ENCODE measurements around the gene KLF13.

DNA sequence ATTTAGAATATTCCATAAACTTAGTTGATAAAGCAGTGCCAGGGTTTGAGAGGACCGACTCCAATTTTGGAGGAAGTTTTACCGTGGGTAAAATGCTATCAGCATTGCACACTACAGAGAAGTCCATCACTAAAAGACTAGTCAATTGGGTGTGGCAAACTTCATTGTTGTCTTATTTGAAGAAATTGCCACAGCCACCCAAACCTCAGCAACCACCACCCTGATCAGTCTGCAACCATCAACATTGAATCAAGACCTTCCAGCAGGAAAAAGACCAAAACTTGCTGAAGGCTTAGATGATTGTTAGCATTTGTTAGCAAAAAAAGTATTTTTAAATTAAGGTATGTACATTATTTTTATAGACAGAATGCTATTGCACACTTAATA lies 60.5 kb downstream of the KLF13 start:
- TF ChIP-seq, protein P1, sequence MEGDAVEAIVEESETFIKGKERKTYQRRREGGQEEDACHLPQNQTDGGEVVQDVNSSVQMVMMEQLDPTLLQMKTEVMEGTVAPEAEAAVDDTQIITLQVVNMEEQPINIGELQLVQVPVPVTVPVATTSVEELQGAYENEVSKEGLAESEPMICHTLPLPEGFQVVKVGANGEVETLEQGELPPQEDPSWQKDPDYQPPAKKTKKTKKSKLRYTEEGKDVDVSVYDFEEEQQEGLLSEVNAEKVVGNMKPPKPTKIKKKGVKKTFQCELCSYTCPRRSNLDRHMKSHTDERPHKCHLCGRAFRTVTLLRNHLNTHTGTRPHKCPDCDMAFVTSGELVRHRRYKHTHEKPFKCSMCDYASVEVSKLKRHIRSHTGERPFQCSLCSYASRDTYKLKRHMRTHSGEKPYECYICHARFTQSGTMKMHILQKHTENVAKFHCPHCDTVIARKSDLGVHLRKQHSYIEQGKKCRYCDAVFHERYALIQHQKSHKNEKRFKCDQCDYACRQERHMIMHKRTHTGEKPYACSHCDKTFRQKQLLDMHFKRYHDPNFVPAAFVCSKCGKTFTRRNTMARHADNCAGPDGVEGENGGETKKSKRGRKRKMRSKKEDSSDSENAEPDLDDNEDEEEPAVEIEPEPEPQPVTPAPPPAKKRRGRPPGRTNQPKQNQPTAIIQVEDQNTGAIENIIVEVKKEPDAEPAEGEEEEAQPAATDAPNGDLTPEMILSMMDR (IDR thresholded peaks at IDR 0.05) = no peak
- TF ChIP-seq EZH2 (IDR thresholded peaks at IDR 0.05; ENCODE audit: borderline replicate concordance, insufficient read depth, low read depth, low read length, poor library complexity, severe bottlenecking) = no peak

All from B cell (primary cell).